Endothelial cell of umbilical vein (primary cell): ENCODE results near the gene SMPDL3B.

ENCODE experiments used
- EZH2 ChIP-seq: IDR thresholded peaks from 2 replicates; pipeline ENCODE4 v1.6.1; 2012; ENCODE audit warnings: borderline replicate concordance, low read depth, mild to moderate bottlenecking, moderate library complexity, low read length, inconsistent platforms; ENCODE audit not compliant: severe bottlenecking
- FOS ChIP-seq: IDR thresholded peaks from 2 replicates; pipeline ENCODE4 v1.6.1; 2011; ENCODE audit warnings: mild to moderate bottlenecking, low read length, moderate library complexity, borderline replicate concordance; ENCODE audit not compliant: insufficient read depth
- JUN ChIP-seq: IDR thresholded peaks from 2 replicates; pipeline ENCODE4 v1.6.1; 2011; ENCODE audit warnings: borderline replicate concordance, low read depth; ENCODE audit not compliant: insufficient read length, insufficient read depth
- POLR2A ChIP-seq: IDR thresholded peaks from 2 replicates; pipeline ENCODE4 v1.6.1; 2012; ENCODE audit warnings: low read depth, mild to moderate bottlenecking, control low read depth, low read length
- POLR2AphosphoS5 ChIP-seq: IDR thresholded peaks from 2 replicates; pipeline ENCODE4 v1.6.1; 2012; ENCODE audit warnings: low read depth, mild to moderate bottlenecking, control low read depth, low read length, moderate library complexity; ENCODE audit not compliant: insufficient read depth
- TF ChIP-seq, protein P1 (sequence below), 2 donors: IDR thresholded peaks; 1 replicate in 1 of 2; 2 replicates in 1 of 2; pipeline ENCODE4 v1.5.1; 2011; ENCODE audit warnings: low read length in 2 of 2, mild to moderate bottlenecking in 2 of 2, moderate library complexity in 2 of 2, control low read depth in 1 of 2, inconsistent platforms in 1 of 2, low read depth in 1 of 2; ENCODE audit not compliant: insufficient read depth in 1 of 2; ENCODE audit errors: extremely low read depth in 1 of 2

DNA sequence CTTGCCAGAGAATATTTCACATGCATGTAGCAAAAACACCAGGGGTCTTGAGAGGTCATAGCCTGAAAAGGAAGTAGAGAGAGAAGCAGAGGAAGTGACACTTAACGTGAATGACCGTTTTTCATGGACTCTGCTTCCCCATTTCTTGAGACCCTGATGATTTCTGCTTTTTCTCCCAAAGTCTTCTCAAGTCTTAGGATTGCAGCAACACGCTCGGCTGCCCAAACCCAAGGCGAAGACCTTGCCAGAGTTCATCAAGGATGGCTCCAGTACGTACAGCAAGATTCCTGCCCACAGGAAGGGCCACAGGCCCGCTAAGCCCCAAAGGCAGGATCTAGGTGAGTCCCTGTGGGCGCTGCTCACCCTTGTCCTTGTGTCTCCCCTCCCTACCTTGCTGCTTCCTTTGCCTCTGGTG, 49.7 kb upstream of the SMPDL3B start:
- TF ChIP-seq, protein P1, sequence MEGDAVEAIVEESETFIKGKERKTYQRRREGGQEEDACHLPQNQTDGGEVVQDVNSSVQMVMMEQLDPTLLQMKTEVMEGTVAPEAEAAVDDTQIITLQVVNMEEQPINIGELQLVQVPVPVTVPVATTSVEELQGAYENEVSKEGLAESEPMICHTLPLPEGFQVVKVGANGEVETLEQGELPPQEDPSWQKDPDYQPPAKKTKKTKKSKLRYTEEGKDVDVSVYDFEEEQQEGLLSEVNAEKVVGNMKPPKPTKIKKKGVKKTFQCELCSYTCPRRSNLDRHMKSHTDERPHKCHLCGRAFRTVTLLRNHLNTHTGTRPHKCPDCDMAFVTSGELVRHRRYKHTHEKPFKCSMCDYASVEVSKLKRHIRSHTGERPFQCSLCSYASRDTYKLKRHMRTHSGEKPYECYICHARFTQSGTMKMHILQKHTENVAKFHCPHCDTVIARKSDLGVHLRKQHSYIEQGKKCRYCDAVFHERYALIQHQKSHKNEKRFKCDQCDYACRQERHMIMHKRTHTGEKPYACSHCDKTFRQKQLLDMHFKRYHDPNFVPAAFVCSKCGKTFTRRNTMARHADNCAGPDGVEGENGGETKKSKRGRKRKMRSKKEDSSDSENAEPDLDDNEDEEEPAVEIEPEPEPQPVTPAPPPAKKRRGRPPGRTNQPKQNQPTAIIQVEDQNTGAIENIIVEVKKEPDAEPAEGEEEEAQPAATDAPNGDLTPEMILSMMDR (IDR thresholded peaks at IDR 0.05; ENCODE audit: extremely low read depth in 1 of 2, insufficient read depth in 1 of 2, low read depth in 1 of 2, low read length in 2 of 2) = no peak
- TF ChIP-seq JUN (no peak), POLR2A (no peak), EZH2 (no peak), FOS (no peak), POLR2AphosphoS5 (no peak)
